G401 (cell line): Measurements from ENCODE around the gene DNASE1. TPM values are rescaled to one million over a fixed set of nuclear protein-coding genes. Genes with fewer than 3 reads are reported as not detected.
"Not testable (repeated sequence)": the region's sequence is repeated elsewhere in the genome, so short reads cannot be mapped to it uniquely, and the experiment has no call there.

ENCODE experiments used
- DNase-seq: peaks from one replicate; pipeline ENCODE4 v3.0.0-alpha.2; 2015; ENCODE audit warnings: low spot score
- in situ Hi-C: cut with HindIII; loops from 2 replicates; pipeline ENCODE4 v1.10.0; 2016; ENCODE audit warnings: low sequenced_read_pairs, mixed read lengths
- total RNA-seq: library from RNA; depleted of rRNA; stranded (reverse); fragments of >200 nt; shearing (Covaris generic); gene quantifications from 2 replicates; pipeline ENCODE4 v1.2.3, GENCODE V29; 2014; rRNA removed

The DNASE1 gene, protein sequence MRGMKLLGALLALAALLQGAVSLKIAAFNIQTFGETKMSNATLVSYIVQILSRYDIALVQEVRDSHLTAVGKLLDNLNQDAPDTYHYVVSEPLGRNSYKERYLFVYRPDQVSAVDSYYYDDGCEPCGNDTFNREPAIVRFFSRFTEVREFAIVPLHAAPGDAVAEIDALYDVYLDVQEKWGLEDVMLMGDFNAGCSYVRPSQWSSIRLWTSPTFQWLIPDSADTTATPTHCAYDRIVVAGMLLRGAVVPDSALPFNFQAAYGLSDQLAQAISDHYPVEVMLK
- total RNA-seq = 9.4 and 15.4 TPM in 2 replicates

DNA sequence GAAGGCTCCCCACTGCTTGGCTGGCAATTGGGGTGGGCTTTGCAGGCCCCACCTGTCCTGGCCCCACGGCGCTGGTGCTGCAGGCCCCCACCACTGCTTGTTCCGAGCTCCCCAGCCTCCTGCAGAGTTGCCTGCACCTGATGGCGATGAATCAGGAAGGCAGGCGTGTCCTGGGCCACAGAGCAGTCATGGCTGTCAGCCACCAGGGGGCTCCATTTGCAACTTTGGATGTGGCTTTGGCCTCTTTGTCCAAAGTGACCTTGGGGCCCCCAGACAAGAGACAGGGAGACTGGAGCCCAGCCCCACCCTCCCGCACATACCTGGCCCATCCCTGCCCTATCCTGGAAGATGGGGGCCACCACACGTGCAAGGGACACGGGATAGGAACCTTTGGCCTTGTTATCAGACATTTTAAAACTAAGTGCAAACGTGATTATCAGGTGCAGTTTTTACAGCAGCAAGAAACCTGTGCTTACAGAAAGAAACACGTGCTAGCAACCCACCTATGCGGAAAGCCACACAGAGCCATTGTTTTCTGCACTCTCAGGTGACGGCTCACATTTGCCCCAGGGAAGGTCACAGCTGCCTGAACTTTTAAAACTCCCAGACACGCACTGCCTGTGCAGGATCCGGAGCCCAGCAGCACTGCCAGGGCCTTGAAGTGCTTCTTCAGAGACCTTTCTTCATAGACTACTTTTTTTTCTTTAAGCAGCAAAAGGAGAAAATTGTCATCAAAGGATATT is at the start of gene DNASE1:
Gene DNASE1 (plus strand): TSS at position 443 of the 743 bp plus-strand sequence. CDS start 683 bp downstream, outside the sequence.
- in situ Hi-C loops = no loop called here
- DNase-seq = peak; percentile 35

DNA sequence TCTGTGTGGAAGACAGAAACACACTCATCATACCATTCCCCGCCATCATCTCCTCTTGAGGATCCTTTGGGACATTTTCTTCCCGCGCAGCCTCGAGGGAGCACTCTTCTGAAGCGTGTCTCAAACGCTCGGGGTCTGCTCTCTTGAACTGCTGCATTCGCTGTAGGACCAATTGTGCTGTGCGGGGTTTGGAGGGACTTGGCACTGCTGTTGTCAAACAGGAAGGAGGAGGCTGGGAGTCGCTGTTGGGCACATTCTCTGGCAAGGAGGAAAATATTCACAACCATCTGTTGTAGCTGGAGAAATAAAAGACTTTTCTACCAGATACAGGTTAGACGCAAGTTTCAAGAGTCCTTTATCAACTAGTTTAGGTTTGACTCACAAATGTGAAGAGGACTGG is 48.0 kb upstream of the DNASE1 start:
- peak; percentile 94 for DNase-seq
- in situ Hi-C loops = no loop called here

DNA sequence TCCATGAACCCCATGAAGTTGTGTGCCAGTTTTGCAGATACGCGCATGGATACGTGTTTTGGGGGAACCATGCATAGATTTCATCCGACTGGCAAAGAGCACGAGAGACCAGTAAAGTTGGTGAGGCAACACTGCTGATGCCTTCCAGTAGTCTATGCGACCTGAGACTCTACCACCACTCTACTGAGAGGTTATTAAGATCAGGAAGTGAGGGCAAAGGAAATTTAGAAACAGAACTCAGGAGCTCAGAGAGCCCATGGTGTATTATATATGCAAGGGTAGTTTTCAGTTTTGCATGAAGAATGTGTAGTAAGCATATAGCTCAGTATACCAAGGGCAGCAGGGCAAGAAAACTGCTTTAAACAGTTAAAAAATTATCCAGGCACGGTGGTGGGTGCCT is 47.3 kb upstream of the DNASE1 start:
- no peak for DNase-seq
- in situ Hi-C loops = no loop called here

DNA sequence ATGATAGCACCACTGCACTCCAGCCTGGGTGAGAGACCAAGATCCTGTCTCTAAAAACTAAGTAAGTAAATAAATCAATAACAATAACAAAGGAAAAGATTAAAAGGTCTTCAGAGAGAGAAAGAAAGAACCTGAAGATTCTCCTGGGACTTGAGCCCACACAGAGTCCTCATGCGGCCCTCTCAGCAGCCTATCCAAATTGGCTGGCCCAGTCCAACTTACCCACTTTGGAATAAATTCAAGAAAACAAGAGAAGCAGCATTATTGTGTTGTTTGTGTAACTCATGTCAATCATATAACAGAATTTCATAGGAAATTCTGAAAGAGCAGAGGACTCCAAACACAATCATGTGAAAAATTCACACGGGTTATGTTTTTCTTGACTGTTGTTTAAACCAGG is 46.9 kb upstream of the DNASE1 start:
- in situ Hi-C loops = no loop called here
- no peak for DNase-seq

DNA sequence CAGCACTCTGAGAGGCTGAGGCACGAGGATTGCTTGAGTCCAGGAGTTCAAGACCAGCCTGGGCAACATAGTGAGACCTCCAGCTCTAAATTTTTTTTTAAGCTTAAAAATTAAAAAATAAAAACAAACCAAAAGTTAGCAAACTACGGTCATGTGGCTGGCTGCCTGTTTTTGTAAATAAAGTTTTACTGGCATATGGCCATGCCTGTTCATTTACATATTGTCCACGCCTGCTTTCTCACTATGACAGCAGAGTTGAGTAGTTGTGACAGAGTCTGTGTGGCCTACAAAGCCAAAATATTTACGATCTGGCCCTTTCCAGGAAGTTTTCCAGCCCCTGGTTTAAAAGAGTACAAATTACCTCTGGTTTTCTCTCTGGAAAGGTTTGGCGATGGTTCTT is 46.4 kb upstream of the DNASE1 start:
- in situ Hi-C loops = no loop called here
- DNase-seq = no peak

DNA sequence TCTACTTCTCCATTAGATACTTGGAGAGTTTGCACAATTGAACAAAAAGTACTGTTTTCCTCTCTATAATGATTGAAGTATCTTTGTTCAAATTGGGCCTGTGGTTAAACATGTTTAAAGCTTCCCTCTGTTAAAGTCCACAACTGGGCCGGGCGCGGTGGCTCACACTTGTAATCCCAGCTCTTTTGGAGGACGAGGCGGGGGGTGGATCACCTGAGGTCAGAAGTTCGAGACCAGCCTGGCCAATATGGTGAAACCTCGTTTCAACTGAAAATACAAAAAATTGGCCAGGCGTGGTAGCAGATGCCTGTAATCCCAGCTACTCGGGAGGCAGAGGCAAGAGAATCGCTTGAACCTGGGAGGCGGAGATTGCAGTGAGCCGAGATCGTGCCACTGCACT is 45.5 kb upstream of the DNASE1 start:
- in situ Hi-C loops, DNase-seq: not testable (repeated sequence)

DNA sequence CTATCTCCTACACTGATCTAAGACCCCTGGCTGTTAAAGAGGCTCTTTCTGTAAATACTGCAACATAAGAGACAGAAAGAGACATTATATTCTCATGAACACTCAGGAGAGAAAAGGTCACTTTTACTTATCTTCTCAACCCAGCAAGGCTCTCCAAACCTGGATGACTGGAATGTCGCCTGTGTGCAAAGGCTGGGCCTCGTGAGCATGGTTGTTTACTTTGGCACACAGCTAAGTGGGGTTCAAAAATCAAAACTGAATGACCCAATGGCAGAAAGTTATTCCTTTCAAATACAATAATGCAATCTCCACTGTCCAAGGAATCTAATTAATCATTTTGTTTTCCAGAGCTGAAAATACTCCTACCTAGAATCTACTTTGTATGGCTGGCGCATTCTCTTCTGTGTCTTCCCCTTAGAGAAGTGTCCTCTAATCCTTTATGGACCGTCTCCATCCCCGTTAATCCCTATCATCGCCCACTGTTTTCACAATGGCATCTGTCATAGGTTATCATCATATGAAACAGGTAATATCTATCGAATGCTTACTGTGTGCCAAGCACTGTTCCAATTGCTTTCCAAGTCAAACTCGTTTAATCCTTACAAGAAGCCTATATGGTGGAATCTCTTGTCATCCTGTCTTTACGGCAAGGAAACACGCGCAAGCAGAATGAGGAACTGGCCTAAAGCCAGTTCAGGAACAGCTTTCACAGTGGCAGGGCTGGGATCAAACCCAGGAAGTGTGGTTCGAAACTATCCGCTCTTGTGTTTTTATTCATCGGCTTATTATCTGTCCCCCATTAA is 44.4 kb upstream of the DNASE1 start:
- DNase-seq = no peak
- in situ Hi-C loops = no loop called here

DNA sequence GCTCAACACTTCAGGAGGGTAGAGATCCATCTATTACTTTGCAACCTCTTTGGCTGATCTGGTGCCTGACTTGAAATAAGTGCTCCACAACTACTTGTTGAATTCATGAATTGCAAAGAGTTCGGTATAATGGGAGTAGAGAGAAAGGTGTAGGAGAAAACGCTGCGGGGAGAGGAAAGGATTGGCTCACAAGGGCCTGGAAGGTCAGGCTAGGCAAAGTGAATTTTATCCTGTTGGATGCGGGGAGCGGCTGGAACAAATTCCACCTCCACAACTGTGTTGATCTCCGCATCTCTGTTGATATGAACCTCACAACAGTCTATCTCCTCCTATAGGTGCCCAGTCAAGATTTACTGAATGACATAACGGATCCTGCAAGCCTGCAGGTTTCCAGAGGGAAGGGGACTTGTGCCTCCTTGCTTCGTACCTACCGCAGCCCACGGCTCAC is 43.8 kb upstream of the DNASE1 start:
- peak; percentile 47 for DNase-seq
- in situ Hi-C loops = no loop called here

DNA sequence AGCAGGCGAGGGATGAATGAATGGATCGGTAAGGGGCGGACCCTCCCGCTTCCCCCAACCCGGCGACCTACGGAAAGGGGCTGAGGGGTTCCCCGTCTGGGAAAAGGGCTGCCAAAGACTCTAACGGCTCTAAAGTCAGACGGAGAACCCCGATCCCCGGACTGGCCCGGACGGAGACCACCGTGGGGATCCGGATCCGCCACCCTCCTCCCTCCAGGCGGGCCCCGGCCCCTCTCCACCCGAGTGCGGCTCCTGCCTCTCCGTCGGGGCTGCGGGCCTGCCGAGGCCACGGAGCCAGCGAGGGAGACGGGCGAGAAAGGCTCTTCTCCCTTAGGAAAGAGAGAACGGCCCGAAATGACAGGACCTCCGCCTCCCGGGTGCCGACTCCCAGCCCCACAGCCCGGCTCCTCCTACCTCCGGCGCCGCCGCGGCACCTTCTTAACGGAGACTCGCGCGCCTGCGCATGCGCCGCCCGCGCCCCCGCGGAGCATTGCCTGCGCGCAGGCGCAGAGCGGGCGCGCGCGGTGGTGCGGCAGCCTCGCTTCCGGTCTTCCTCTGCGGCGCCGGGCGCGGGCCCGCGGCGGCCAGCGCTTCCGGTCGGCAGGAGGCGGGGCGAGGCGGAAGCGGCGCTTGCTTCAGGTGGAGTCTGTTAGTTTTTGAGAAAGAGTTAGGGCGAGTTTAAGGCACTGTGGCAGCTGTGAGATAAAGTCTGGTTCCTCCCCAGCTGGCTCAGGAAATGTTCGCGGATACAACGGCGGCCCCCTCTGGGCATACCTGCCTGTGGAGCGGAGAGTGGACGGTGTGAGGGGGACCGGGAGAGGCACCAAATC is 43.1 kb upstream of the DNASE1 start, which contains the start of gene SLX4:
Gene SLX4 (minus strand): TSS at position 461 of the 830 bp plus-strand sequence. CDS start 2,642 bp downstream, outside the sequence.
- peak; percentile 81 for DNase-seq
- in situ Hi-C loops = no loop called here

DNA sequence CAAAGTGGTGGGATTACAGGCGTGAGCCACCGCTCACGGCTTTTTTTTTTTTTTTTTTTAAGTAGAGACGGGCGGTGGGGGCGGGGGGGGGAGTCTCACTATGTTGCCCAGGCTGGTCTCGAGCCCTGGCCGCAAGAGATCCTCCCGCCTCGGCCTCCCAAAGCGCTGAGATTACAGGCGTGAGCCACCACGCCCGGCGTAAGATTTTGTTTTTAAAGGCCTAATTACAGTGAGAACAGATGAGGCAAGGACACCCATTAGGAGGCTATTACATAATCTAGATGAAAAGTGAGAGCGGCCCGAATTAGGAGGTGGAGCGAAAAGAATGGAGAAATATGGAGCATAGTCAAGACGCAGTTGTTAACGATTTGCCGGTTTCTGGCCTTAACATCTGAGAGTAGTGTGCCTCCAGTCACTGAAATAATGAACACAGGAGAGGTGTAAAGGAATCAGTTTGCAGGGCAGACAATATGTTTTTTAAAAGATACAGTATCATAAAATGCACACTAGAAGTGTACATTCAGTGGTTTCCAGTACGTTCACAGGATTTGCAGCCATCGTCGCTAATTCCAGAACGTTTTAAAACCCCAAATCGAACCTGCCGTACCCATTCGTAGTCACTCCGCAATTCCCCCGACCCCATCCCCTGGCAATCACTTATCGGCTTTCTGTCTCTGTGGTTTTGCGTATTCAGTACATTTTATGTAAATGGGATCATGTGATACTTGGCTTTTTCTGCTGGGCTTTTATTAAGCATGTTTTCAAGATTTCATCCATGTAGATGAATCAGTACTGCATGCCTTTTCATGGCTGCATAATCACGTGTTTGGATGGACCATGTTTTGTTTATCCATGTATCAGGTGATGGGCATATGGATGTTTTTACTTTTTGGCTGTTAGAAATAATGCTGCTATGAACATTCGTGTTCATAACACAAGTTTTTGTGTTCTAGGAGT is 41.7 kb upstream of the DNASE1 start:
- in situ Hi-C loops = no loop called here
- no peak for DNase-seq

DNA sequence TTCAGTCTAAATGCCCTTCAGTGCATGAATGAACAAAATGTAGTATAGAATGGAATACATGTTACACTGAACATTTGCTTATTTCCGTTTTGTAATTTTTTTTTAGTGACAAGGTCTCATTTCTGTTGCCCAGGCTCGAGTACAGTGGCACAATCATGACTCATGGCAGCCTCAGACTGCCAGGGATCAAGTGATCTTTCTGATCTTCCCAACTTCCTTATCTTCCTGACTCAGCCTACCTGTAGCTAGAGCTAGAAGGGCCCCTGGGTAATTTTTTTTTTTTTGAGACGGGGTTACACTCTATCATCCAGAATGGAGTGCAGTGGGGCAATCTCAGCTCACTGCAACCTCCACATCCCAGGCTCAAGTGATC is 35.7 kb upstream of the DNASE1 start:
- DNase-seq = no peak
- in situ Hi-C loops = no loop called here

DNA sequence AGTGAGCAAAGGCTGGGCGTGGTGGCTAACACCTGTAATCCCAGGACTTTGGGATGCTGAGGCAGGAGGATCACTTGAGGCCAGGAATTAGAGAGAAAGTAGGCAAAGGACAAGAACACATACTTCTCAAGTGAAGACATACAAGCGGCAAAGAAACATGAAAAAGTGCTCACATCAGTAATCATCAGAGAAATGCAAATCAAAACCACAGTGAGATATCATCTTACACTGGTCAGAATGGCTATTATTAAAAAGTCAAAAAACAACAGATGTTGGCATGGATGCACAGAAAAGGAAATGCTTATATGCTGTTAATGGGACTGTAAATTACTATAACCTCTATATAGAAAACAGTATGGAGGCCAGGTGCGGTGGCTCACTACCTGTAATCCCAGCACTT is 30.8 kb upstream of the DNASE1 start:
- no peak for DNase-seq
- in situ Hi-C loops = no loop called here

DNA sequence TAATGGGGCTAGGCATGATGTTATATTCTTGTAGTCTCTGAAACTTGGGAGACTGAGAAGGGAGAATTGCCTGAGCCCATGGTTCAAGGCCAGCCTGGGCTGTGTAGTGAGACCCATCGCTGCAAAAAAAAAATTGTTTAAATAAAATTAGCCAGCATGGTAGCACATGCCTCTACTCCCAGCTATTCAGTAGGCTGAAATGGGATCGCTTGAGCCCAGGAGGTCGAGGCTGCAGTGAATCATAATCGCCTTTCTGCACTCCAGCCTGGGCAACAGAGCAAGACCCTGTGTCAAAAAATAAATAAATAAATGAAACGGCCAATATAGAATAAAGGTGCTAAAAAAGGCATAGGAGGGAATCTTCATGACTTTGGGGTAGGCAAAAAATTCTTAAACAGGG is 29.2 kb upstream of the DNASE1 start:
- no peak for DNase-seq
- in situ Hi-C loops = no loop called here

DNA sequence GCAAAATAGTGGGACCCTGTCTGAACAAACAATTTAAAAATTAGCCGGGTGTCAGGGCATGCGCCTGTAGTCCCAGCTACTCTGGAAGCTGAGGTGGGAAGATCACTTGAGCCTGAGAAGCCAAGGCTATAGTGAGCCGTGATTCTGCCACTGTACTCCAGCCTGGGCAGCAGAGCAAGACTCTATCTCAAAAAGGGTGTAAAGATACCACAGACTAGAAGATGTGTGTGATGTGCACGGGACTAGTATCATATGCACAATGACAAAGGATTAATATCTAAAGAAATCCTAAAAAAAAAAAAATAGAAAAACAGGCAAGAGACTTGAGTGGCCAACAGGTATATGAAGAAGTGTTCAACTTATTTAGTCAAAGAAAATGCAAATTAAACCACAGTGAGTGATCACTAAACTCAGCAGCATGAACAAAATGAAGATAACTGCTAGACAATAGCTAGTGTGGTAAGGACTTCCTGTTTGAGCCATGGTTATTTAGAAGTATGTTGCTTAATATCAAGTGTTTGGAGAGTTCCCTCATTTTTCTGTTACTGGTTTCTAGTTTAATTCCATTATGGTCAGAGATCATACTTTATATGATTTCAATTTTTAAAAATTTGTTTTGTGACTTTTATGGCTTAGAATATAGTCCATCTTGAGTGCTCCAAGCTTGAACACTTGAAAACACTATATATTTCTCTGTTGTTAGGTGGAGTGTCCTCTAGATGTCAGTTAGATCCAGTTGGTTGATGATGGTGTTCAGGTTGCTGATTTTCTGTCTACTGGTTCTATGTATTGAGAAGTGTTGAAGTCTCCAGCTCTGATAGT is 28.4 kb upstream of the DNASE1 start:
- DNase-seq = no peak
- in situ Hi-C loops = no loop called here

DNA sequence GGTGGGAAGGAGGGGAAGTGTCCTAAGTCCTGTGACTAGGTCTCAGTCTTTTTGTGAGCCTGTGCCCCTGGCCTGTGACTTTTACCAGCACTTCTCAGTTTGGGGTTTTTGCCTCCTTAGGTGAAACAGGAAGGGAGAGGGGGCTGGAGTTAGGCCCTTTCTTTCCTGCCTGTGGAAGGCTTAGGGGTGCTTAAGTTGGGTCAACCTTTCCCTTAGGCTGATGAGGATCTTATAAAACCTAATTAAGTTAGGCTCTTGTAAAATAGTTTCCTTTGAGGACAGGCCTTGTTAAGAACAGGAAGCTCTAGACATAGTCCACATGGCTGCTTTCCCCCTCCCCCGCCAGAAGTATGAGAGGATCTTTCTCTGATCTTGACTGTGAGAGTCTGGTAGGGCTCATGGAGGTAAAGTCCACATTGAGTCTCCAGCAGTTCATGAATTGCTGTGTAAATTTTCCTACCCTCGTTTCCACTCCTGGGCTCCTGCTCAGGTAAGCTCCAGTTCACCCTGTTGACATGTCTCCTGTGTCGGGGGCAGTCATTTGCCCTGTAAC is 17.0 kb upstream of the DNASE1 start:
- no peak for DNase-seq
- in situ Hi-C loops = no loop called here

DNA sequence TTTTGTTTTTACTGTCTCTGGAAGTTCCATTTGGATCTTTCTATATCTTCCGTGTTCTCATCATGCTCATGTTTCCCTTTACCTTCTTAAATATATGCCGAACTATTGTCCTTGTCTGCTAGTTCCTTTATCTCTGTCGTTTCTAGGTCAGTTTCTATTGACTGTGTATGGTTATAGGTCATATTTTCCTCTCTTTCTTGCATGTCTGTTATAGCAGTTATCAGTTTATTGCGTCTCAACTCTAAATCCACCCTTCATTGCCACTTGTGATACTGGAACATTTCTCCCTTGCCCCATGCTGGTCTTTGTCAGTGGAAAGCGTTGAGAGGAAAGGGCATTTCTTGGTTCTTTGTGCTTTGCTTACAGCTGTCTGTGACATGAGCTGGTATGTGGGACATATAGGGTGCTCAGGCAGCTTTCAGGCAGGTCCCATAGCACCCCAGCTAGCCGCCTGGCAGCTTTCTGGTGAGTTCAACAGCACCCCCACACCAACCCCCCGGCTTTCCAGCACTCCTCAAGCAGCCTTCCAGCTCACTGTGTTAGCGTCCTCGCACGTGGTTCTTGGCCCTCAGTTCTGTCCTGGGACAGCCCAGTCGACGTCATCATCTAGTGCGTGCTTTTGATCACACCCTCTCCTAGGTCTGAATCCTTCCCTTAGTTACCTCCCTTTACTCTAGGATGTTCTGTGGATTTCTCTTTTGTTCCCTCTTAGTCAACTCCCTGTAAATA is 15.4 kb upstream of the DNASE1 start:
- in situ Hi-C loops = no loop called here
- DNase-seq = no peak
